ENCODE measurements around the gene RRM1.
"Not testable (repeated sequence)": the region's sequence is repeated elsewhere in the genome, so short reads cannot be mapped to it uniquely, and the experiment has no call there.

RRM1 gene

GRCh38 chr11:4083198-4083597, 11.4 kb upstream of the RRM1 start:
- no peak for DNase-seq (ENCODE audit: low read depth)

- DNase-seq (ENCODE audit: low read depth) = no peak
Measured at GRCh38 chr11:4084406-4085125, 10.0 kb upstream of the RRM1 start.

- no peak for DNase-seq (ENCODE audit: low read depth)
Measured at GRCh38 chr11:4085575-4085974, 9.0 kb upstream of the RRM1 start.

GRCh38 chr11:4086575-4087353, 7.8 kb upstream of the RRM1 start:
- no peak for DNase-seq (ENCODE audit: low read depth)

GRCh38 chr11:4087551-4087950, 7.0 kb upstream of the RRM1 start:
- no peak for DNase-seq (ENCODE audit: low read depth)

- DNase-seq (ENCODE audit: low read depth) = no peak
Measured at GRCh38 chr11:4090258-4090657, 4.3 kb upstream of the RRM1 start.

DNA sequence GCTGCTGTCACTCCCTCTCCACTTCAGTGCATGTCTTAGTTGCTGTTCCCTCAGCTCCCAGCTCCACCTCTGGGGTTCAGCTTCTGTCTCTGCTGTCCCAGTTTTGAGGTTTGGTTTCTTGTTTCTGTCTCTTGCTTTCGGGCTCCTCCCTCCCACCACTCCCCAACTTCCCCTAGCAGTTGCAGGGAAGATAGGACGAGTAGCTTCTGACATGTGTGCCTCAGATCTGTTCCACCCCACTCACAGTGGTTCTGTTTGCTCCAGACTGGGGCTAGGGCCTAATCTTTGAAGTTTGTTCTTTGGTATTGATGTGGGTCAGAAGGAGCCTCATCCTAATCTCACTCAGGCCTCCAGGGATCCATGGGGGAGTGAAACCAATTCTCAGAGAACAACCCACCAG, 2.6 kb upstream of the RRM1 start:
- DNase-seq (ENCODE audit: low read depth) = no peak

GRCh38 chr11:4093519-4094347, 866 bp upstream of the RRM1 start:
- DNase-seq (ENCODE audit: low read depth) = no peak

DNA sequence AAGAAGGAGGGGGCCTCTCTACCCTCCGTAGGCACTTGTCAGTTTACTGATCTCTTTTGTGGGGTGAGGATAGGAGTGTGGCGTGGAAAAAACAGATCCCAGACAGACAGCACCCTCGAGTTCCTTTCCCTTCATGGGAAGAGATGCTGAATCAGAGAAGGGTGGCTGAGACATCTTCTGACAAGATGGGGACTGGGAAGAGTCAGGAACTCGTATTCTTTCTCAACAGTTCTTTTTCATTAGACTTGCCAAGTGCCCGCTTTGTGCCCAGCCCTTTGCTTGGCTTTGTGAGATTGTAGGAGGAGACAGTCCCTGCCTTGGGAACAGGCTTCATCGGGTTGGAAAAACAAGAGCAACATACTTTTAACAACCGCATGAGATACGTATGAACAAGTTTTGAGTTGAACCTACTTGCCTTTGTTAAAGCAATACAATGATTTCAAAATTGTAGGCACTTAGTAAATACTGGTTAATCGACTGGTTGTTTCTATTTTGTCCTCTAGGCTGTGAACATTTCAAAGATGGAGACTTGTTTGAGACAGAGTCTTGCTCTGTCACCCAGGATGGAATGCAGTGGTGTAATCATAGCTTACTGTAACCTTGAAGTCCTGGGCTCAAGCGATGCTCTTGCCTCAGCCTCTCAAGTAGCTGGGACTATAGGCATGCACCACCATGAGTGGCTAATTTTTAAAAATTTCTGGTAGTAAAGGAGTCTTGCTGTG, 1.1 kb downstream of the RRM1 start:
- DNase-seq (ENCODE audit: low read depth) = peak; percentile 63

DNA sequence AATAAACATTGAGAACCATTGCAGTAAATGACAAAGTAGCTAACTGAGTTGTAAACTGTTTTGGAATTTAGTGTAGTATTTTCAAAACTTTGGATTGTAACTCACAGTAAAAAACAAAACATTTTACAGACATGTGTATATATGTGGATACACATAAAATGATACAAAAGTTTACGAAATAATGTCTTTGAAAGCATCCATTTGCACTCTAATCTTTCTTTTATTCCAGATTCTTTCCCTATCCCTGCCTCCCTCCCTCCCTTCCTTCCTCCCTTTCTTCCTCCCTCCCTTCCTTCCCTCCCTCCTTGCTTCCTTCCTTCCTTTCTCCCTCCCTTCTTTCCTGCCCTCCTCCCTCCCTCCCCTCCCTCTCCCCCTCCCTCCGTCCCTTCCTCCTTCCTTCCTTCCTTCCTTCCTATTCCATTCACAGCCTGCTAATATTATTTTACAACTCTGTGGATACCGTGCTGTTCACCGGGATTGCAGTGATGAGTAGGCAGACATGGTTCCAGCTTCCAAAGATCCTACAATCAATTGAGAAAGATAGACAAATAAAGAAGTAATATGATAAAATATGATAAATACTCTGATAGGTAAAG, 3.5 kb downstream of the RRM1 start:
- DNase-seq (ENCODE audit: low read depth) = no peak

GRCh38 chr11:4102711-4103110, 8.1 kb downstream of the RRM1 start:
- no peak for DNase-seq (ENCODE audit: low read depth)

- no peak for DNase-seq (ENCODE audit: low read depth)
Measured at GRCh38 chr11:4103269-4103668, 8.7 kb downstream of the RRM1 start.

GRCh38 chr11:4105916-4106315, 11.3 kb downstream of the RRM1 start:
- DNase-seq (ENCODE audit: low read depth) = no peak

- DNase-seq (ENCODE audit: low read depth) = no peak
Measured at GRCh38 chr11:4111834-4112233, 17.2 kb downstream of the RRM1 start.

- DNase-seq (ENCODE audit: low read depth) = no peak
Measured at GRCh38 chr11:4115128-4115527, 20.5 kb downstream of the RRM1 start.

- peak; percentile 45 for DNase-seq (ENCODE audit: low read depth)
Measured at GRCh38 chr11:4118107-4118506, 23.5 kb downstream of the RRM1 start.

- DNase-seq (ENCODE audit: low read depth) = no peak
Measured at GRCh38 chr11:4123218-4123617, 28.6 kb downstream of the RRM1 start.

DNA sequence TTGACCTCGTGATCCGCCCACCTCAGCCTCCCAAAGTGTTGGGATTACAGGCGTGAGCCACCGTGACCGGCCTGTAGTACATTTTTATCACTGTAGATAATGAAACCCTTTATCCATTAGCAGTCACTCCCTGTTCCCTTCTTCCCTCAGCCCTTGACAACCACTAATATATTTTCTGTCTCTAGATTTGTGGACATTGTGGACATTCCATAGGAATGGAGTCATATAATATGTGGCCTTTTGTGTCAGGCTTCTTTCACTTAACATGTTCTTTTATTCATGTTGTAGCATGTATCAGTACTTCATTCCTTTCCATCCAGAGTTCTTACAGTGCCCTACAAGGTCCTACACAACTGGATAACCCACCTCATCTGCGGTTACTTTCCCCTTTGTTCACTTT, 30.5 kb downstream of the RRM1 start:
- no peak for DNase-seq (ENCODE audit: low read depth)

DNA sequence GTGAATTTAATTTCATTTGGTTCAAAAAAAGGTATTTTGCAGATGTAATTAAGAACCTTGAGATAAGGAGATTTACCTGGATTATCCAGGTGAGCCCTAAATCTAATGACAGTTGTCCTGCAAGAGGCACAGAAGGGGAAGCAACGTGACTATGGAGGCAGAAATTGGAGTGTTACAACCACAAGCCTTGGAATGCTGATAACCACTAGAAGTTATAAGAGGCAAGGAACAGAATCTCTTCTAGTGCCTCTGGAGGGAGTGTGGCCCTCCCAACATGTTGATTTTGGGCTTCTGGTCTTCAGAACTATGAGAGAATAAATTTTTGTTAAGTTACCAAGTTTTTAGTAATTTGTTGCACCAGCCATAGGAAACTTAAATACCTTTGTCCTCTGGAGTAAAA, 32.8 kb downstream of the RRM1 start:
- DNase-seq (ENCODE audit: low read depth) = no peak

DNA sequence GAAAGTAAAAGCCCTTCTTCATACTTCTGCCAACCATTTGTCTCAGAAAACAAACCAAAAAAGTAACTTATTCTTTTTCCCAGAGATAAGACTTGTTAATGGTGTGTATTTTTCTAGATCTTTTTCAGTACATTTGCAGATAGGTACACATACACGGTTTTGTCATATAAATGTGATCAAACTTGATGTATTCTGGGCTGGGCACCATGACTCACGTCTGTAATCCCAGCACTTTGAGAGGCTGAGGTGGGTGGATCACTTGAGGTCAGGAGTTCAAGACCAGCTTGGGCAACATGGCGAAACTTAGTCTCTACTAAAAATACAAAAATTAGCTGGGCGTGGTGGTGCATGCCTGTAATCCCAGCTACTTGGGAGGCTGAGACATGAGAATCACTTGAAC, 35.6 kb downstream of the RRM1 start:
- not testable (repeated sequence) for DNase-seq (ENCODE audit: low read depth)

DNA sequence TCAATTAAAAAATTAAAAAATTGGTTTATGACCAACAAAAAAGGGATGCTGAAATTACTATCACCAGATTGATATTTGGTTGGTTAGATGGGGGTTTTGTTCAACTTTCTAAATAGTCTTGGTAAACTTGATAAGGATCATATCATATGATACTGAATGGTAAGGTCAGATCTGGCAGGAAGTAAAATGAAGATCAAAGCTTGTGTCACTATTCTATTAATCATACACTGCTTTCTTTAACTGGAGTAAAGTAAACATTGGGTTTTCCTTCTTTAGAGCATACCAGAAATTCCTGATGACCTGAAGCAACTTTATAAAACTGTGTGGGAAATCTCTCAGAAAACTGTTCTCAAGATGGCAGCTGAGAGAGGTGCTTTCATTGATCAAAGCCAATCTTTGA, 40.2 kb downstream of the RRM1 start:
- DNase-seq (ENCODE audit: low read depth) = peak; percentile 27

DNA sequence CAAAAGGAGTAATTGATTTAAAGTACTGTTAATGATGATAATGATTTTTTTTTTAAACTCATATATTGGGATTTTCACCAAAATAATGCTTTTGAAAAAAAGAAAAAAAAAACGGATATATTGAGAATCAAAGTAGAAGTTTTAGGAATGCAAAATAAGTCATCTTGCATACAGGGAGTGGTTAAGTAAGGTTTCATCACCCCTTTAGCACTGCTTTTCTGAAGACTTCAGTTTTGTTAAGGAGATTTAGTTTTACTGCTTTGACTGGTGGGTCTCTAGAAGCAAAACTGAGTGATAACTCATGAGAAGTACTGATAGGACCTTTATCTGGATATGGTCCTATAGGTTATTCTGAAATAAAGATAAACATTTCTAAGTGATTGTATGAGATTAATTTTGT, 43.9 kb downstream of the RRM1 start:
- no peak for DNase-seq (ENCODE audit: low read depth)

All from GM04503 (cell line).